Right kidney (tissue), 1 donor: ENCODE measurements around the gene WLS.

ENCODE experiments used
- DNase-seq: peaks from one replicate; pipeline ENCODE4 v3.0.0-alpha.2; 2016

WLS gene

DNA sequence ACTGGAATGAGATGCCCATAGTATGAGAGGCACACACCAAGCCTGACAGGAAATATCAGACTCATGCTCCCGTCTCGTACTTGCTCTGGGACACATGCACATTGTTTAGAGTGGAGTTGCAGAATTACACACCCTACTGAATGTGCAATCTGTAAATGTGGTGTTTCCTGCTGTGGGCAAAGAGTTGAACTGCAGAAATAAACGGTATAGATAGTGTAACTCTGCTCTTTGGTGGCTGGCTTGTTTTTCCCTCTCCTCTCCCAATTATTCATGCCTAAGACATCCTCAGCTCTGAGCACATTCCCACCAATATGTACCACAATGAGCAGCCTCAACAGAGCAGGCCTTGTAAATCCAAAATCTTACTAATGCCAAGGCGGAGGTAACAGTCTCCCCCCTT, 91.8 kb downstream of the WLS start:
- peak; percentile 4 for DNase-seq

DNA sequence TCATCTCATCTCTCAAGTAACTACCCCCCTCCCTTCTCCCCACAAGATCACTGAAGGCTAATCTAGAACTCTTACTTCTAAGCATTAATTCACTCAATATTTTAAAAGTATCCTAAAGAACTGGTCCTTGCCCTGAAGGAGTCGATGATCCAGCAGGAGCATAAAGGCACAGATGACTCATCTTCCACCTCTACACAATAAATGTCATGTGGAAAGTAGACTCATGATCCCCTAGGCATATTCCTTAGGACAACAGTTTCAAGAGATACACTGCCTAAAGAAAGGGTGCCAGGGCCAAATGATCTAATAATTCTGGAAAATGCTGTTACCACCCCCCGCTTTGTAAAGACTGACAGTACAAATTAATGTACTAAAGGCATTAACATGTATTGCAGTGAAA, 96.1 kb downstream of the WLS start:
- DNase-seq = no peak

DNA sequence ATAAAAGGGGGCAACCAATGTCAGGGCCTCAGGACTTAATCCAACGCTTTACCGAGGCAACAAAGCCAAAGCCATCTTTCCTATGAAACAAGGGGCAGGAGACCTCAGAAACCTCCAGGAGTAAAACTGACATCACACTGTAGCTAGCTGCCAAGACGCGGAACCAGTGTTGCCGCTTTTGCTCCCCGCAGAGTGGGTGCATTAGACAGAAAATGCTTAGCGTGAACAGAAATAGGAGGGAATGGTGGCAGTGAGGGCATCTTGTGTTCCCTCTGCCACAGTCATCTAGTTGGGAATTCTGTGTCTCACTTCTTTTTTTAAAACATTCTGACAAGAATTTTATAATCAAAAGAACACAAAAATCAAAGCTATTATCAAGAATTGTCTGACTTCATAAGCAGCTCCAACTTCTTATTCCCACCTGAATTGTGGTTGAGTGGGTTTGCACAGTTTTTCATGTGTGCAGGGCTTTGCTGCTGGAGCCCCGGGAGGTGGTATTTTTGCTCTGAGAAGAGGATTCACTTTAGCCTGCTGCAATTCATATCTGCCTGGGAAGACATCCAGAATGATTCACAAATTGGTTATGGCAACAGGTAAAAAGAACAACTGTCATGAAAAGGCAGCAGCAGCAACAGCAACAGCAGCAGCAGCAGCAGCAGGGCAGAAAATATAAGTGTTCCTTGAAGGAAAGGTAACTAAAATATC, 99.7 kb downstream of the WLS start:
- no peak for DNase-seq

DNA sequence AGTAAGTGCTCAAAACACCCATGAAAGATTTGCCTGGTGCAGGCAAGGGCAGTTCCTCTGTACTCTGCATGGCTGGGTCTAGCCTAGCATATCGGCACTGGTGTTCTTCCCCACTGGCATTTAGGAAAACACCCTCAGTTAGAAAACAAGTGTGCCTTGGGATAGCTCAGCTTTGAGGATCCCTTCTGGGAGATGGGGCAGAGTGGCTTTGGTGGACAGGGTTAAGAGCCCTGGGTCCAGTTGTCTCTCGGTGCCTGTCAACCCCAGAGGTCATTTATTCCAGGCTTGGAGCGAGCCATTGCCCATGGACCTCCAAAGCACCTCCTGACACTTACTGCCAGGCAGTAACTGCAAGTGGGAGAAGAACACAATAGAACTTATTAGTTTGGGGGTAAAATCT, 101.1 kb downstream of the WLS start:
- no peak for DNase-seq

DNA sequence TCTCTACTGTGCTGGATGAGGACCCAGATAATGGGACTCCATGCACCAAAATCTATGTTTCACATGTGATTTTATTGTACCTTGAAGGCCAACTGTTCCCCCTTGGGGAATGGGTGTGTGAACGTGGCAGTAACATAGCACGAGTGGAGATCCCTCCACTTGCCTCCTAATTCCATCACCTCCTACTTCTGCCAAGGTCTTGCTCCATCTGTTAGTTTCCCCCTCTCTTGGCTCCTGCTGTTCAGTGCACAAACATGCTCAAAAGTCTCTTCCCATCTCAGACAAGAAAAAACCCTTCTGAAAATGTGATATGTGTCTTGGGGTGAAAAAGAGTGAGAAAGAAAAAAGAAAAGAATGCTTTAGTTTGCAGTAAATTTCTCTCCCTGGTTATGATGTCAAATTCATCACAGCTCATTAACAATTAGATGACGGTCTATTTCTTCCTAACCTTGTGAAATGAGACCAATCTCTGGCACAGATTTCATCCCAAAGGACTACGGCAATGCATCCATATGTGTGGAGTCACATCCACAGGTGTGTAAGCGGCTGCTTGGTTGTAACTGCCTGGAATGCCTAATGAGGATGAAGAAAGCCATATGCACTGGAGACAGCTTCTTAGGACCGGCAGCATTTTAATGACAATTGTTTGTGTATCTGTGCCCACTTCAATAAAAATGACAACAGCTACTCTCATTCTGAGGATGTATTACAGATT, 102.6 kb downstream of the WLS start:
- DNase-seq = no peak

DNA sequence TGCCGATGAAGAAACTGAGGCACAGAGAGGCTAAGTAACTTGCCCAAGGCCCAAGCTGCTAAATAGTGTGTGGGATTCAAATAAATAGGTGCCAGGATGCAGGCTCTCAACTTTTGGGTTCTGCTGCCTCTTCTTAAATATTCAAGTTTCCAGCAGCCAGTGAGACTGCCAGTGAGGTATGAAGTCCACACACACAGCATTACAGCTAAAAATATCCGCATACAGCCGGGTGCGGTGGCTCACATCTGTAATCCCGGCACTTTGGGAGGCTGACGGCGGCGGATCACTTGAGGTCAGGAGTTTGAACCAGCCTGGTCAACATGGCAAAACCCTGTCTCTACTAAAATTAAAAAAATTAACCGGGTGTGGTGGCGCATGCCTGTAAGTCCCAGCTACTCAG, 103.5 kb downstream of the WLS start:
- DNase-seq = no peak

DNA sequence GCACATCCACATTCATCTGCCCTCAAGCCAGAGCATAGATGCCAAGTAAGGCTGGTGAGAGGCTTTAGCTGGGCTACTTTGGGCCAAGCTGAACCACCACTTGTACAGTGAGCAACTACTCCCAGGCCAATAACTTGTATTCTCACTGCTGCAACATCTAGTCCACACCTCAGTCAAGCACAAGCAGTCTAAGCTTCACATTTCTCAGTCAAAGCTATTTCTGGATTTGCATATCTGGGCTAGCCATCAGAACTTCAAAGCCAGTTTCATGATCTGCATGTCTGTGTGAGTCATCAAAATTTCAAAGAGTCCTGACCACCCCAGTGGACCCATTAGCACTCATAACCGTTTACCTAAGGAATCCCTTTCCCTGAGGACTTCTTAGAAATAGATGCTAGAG, 104.2 kb downstream of the WLS start:
- no peak for DNase-seq

DNA sequence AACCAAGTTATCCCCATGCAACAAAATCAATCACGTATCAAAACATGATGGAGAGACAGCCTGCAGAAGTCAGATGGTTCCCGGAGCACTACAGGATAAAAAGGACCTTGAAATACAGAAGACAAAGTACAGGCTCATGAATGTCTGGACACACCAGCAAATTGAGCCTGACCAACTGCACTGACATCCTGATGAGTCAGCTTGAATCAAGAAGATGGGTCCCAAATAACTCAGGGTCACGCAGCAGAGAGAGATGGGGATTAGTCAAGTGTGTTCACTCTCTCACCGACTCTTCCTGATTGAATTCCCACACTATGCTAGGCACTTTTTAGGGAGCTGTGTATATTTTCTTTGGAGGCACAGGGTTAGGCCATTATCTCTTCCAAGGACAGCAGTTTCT, 110.8 kb downstream of the WLS start:
- no peak for DNase-seq

DNA sequence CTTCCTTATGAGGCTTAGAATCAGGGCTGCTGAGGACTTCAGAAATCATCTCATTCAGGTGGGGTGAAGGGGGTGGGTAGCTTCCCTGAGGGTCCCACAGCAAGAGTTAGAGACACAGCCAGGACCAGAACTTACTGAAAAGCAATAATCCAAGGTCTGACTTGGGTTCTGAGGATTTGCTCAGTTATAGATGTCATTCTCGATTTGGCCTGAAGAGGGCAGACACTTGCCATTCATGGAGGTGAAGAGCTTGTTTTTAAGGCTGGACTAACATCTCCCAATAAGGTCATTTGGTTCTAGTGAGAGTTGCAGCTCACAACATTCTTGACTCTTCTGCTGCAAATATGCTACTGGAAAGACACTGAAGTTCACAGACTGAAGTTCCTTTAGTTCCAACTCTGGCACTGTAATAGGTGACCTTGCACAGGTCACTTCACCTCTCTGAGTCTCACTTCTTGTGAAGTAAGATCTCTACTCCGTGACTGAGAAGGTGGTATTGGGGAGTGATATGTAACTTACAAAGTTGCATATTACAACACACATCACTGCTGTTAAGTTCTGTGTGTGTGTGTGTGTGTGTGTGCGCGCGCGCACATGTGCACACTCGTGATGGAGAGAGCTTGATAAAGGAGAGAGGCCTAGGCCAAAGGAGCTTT, 112.1 kb downstream of the WLS start:
- DNase-seq = peak; percentile 49

DNA sequence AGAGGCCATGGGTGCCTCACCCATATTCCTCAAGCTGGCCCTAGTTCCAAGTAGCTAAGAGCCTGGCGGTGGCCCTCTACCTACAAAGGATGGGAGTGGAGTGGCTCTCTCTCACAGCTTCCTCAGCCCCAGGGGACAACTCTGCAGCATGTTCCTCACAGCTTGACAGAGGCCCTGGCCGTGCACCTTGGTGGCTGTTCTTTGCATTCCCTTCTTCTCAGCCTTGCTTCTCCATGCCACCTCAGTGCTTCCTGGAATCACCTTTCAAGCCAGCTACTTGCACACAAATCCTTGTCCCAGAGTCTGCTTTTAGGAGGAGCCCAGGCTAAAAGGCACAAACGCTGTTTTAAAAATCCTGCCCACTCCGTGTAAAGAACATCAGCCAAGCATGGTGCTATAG, 112.9 kb downstream of the WLS start:
- DNase-seq = no peak

DNA sequence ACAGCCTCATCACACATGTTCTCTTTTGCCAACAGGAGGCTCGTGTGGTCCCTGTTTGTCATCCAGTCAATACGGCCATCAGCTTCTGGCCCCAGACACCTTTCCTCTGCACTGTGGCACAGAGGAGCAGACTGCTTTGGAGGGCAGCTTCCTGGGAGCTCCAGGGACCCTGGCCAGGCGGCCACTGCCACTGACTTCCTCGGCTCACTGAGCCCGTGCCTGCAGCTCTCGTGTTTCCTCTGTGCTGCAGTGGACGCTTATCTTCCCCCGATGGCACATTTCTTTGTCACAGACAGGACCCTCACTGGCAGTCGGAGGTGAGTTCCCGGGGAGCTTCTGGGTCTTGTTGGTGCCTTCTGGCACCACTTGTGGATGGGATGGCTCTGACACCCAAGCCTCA, 114.9 kb downstream of the WLS start:
- DNase-seq = no peak

DNA sequence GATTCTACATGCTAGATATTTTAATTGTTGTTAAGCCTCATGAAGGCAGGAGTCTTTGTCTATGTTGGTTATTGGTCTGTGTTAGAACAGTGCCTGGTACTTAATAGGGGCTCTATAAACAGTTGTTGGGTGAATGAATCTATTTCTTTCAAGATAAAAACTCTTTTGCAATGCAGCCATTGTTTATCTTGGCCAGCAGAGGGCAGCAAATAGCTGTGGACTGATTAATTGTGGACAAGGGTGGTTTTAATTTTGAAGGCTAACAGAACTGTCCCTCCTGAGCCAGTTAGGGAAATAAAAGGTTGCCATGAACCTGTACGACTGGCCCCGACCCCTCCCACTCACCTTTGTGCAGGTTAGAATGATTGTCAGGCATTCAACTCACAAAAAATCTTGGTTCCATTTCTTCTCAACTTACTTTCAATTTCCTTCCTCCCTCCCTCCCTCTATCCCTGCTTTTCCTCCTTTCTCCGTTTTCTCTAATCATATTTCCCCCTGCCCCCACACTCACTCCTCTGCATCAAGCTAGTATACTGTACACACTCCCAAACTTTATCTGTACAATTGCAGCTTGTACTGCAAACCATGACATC, 115.6 kb downstream of the WLS start:
- no peak for DNase-seq

DNA sequence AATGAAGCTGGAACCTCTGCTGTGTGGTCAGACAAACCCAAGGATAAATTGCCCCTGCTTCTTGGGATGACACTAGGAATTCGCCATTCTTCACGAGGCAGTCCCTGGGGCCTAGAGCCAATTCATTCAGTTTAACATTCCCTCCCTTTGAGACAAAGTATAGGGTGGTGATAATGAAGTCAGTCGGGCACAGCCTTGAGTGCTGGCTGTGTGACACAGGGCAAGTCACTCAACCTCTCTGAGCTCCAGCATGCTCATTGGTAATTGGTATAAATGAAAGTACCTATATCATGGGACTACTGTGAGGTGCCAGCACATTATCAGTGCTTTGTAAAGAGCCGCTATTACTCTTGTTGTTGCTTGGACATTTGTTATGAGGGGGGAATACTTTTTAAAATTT, 117.0 kb downstream of the WLS start:
- DNase-seq = no peak

DNA sequence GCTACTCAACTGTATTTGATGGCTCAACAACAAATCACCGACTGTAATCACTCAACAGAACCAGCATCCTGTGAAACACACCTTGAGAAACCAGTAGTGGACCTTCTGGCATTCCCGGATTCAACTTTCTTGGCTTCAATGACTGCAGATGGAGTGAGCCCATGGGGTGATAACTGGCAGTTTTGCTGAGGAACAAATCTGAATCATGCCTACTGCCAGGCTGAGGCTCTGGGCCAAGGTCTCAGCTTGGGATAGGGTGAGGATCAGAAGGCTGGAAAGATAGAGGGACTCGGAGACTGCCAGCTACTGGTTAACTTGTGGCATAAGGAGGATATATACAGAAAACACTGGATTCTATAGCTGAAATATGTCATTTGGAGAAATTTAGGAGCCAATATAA, 118.4 kb downstream of the WLS start:
- DNase-seq = no peak

DNA sequence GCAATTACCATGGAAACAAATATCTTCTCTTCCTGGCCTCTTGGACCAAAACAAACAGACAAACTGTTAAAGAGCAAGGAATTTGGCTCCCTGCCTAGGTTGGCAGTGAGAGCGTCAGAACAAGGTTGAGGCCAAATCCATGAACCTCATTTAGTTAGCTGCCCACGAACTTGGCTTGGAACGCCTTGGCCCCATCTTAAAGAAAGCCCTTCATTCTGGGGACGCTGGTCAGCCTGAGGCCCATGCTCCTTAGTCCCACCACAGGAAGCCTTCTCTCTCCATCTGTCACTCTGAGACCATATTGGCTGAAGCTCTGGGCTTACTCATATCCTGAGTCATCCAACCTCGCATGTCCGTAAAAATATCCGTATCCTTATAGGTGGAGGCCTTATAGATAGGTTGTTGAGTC, 119.5 kb downstream of the WLS start:
- no peak for DNase-seq

DNA sequence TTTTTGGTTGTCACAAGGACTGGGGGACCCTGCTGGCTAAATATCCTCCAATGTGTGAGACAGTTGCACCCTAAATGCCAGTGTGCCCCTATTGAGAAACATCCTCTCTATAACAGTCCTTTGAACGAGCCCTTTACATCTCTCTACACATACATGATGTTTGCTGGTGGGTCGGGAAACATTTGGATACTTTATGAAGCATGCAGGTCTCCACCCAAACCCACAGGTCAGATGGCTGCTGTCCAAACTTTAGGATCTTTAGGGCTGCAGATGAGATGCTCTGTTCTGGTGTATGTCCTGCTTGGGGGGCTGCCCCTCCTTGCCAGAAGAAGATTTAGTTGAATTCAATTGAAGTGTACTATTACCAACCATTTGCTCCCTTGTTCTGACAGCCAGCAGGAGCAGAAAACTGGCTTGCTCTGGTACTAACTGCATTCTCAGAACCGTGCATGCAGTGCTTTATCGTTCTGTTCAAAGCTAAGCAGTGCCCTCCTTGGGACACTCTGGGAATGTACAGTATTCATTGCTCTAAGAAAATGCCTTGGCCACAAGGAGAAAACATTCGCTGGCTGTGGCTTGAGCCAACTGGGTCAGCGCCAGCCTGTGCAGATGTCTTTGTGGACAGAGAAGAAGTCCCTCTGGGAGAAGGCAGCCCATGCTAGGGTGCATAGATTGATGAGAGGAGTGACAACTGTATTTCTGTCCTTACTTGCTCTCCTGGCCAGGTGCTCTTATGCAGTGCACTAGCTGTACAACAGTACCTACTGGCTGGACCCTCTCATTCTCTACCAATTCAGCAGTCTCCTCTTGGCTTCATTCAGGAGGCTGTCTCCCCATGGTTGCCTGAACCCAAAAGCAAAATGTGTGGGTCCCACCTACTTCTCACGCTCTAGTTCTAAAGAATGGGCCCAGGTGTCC, 120.5 kb downstream of the WLS start:
- peak; percentile 41 for DNase-seq

DNA sequence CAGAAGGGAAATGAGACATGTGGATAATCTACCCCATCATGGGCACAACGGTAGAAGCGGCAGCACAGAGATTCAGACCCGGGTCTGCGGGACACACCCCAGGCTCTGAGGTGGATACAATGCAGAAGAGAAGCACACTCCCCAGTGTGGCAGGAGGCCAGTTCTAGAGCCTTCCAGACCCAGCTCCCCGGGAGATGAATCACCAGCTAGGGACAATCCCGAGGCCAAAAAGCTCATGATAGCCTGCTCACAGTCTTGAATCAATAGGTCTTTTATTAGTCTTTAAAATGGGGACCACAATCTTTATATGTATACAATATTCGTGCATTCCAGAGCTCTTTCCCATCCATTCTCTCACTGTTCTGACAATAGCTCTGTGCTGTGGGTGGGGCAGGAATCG, 124.6 kb downstream of the WLS start:
- no peak for DNase-seq

DNA sequence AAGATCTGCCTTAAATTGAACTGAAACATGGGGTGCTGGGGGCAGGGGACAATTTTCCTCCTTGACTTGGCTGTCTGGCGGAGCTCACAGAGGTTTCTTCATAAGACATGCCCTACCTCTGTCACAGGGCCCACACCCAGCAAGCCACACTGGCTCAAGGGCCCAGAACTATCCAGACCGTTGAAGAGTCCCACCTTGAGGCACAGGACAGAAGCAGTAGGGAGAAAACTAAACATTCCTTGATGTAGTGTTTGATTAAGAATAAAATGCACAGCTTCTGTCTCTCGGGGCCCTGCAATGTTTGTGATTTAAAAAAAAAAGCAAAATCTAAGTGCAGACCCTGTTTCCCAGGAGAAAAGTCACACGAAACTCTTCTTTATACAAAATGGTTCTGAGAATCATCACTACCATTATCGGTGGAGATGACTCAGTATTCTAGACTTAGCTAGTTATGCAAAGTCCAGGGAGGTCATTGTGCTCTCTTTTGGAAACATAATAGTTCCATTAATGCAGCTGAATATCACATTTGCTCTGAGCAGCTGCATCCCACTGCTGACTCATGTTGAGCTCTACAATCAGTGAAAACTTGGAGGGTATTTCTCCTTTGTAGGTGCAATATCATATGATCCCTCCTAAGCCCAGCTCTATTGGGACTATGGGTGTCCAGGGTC, 128.3 kb downstream of the WLS start:
- DNase-seq = no peak

DNA sequence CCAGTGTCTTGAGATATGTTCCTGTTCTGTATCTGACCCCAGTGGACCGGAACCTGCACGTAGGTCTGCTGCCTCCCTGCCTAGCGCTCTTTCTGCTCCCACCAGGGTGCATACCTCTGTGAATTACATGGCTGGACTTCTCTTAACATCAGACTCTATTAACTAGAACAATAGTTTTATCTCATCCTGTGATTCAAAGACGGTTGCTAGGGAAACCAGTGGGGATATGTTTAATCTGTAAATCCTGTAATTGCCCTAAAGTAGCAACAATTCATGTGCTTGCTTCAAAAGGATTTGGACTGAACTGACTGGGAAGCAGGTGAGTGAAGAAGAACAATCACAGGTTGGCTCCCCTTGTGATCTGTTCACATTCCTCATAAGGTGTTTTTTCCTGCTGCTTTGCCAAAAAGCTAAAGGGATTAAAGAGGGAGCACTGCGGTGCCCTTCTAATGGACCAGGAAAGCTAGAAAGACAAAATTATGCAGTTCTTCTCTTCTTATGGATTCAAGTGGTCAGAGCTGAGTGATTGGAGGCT, 129.2 kb downstream of the WLS start:
- no peak for DNase-seq

DNA sequence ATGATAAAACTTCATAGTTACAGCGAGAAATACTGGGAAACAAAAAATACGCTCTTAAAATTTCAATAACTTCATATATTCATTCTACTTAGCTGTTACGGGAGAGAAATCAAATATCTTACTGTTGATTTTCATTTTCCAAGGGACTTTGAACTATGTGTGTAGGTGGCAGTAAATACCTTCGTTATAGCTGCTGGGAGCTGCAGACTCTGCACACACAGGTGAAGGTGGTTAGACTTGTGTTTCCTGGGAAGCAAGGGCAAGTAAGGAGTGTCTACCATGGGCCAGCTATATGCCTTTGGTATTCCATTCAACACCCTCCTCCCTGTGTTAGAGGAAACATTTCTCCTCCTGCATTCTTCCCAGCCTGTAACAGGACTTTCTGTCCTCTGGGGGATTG, 130.5 kb downstream of the WLS start:
- no peak for DNase-seq

DNA sequence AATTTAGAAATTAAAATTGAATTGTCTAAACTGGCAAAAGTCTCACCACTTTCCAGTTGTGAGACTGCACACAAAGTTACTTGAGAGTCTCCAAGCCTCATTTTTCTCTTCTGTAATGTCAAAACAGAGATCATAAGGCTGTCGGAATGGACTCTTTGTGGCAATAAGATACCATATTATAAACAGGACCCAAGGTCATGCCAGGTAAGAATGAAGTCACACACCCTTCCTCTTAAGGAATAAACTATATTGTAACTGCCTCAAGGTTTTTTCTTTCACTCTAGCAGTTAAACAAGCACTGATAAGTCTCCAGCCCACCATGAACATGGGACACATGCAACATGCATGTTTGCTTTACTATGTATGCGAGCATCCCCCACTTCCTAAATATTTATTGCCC, 131.8 kb downstream of the WLS start:
- no peak for DNase-seq

DNA sequence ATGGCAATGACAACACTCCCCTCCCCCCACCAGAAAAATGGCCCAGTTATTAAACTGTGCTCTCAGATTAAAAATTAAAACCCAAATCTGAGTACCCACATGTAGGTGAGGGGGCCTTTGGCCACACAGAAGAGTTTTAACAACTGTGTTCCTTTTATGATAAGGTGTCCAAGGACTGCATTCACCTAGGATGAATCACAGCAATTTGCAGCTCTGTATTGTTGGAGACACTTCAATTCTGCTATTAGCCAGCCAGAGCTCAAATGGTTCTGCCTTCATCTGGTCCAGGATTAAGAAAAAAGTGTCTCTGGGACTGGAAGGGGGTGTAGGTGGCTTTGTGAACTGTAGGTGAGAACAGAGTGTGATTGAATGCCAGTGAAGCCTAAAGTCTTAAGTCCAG, 138.6 kb downstream of the WLS start:
- no peak for DNase-seq
